Sigmoid colon (tissue), 3 donors: ENCODE results near the gene RAI14.

Source experiments
- POLR2A ChIP-seq, 2 donors: fragments of 450-650 bp; IDR thresholded peaks; one replicate each; pipeline ENCODE4 v1.6.1; 2016; ENCODE audit warnings: antibody characterized with exemption in 2 of 2, mild to moderate bottlenecking in 2 of 2, moderate library complexity in 2 of 2
- TF ChIP-seq, protein P1 (sequence below), 4 experiments: fragments of 450-650 bp in 3 of 4; fragments of 200-600 bp in 1 of 4; IDR thresholded peaks; one replicate each; pipeline ENCODE4 v1.5.1; 2016 to 2019; ENCODE audit warnings: antibody characterized with exemption in 4 of 4, mild to moderate bottlenecking in 3 of 4, moderate library complexity in 2 of 4

DNA sequence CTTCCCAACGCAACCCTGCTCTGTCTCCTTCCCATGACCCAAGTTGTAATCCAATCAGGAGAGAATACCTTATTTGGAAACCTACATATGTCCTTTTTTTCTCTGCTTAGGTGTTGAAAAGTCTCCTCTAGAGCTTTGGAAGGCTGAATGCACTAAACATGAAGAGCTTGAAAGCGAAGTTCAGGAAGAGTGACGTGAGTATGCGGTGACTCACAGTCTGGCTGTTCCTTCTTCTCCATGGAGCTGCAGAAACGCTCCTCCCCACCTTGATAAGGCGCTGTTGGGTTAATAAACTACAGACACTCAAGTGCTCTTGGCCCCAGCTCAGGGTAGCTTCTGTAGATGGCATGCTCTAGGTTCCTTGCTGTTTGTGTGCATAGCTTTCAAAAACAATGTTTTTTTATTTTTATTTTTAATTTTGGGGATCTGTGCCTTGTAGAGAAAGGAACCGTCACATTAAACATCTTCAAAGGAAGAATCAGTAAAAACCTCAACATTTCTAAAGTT lies 30.7 kb downstream of the RAI14 start:
- TF ChIP-seq, protein P1, sequence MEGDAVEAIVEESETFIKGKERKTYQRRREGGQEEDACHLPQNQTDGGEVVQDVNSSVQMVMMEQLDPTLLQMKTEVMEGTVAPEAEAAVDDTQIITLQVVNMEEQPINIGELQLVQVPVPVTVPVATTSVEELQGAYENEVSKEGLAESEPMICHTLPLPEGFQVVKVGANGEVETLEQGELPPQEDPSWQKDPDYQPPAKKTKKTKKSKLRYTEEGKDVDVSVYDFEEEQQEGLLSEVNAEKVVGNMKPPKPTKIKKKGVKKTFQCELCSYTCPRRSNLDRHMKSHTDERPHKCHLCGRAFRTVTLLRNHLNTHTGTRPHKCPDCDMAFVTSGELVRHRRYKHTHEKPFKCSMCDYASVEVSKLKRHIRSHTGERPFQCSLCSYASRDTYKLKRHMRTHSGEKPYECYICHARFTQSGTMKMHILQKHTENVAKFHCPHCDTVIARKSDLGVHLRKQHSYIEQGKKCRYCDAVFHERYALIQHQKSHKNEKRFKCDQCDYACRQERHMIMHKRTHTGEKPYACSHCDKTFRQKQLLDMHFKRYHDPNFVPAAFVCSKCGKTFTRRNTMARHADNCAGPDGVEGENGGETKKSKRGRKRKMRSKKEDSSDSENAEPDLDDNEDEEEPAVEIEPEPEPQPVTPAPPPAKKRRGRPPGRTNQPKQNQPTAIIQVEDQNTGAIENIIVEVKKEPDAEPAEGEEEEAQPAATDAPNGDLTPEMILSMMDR (IDR thresholded peaks at IDR 0.05), result no peak
- TF ChIP-seq POLR2A (IDR thresholded peaks at IDR 0.05), result peak in 1 of 2 donors; percentile 24
